GM12878 (cell line): ENCODE data around the gene RAD18.

ENCODE experiments used
- BHLHE40 ChIP-seq, 2 experiments: fragments of 450-650 bp in 1 of 2; IDR thresholded peaks; 2 replicates each; pipeline ENCODE4 v1.6.1; 2011 to 2017; ENCODE audit warnings: low read depth in 2 of 2, borderline replicate concordance in 1 of 2, improper control_type of control experiment in 1 of 2, low read length in 1 of 2, mild to moderate bottlenecking in 1 of 2
- CTCF ChIP-seq, 3 experiments: IDR thresholded peaks in 2 of 3; conservative IDR thresholded peaks in 1 of 3; 2 replicates each; pipeline ENCODE4 v1.5.1; 2011; ENCODE audit warnings: low read depth in 3 of 3, low read length in 3 of 3, mild to moderate bottlenecking in 3 of 3, control low read depth in 2 of 3, moderate library complexity in 2 of 3, inconsistent platforms in 1 of 3, mixed read lengths in 1 of 3; ENCODE audit not compliant: control insufficient read depth in 2 of 3, insufficient read depth in 1 of 3; ENCODE audit errors: extremely low read depth in 1 of 3
- EP300 ChIP-seq, 2 experiments: fragments of 150-350 bp in 1 of 2; IDR thresholded peaks; 2 replicates each; pipeline ENCODE4 v1.6.1; 2011 to 2012; ENCODE audit warnings: low read depth in 2 of 2, low read length in 2 of 2, borderline replicate concordance in 1 of 2, improper control_type of control experiment in 1 of 2, inconsistent platforms in 1 of 2; ENCODE audit not compliant: control insufficient read depth in 1 of 2
- FOXM1 ChIP-seq: IDR thresholded peaks from 2 replicates; pipeline ENCODE4 v1.6.1; 2012; ENCODE audit warnings: low read depth, mild to moderate bottlenecking, inconsistent platforms, low read length, moderate library complexity
- MXI1 ChIP-seq: fragments of 150-350 bp; IDR thresholded peaks from 2 replicates; pipeline ENCODE4 v1.6.1; 2011; ENCODE audit warnings: low read depth, mild to moderate bottlenecking, inconsistent platforms, low read length, improper control_type of control experiment
- PML ChIP-seq: IDR thresholded peaks from 2 replicates; pipeline ENCODE4 v1.6.1; 2012; ENCODE audit warnings: low read length, inconsistent platforms
- POLR2AphosphoS5 ChIP-seq: IDR thresholded peaks from 2 replicates; pipeline ENCODE4 v1.6.1; 2011; ENCODE audit warnings: mild to moderate bottlenecking, low read length, inconsistent platforms

GRCh38 chr3:8893001-8893400 is 70.3 kb downstream of the RAD18 start:
- TF ChIP-seq CTCF (IDR thresholded peaks at IDR 0.05 in 2 of 3, conservative IDR thresholded peaks at IDR 0.05 in 1 of 3; ENCODE audit: control insufficient read depth in 2 of 3, extremely low read depth in 1 of 3, insufficient read depth in 1 of 3, low read depth in 3 of 3, low read length in 3 of 3) (no peak), BHLHE40 (IDR thresholded peaks at IDR 0.05; ENCODE audit: borderline replicate concordance in 1 of 2, low read depth in 2 of 2, low read length in 1 of 2) (no peak), PML (no peak), EP300 (IDR thresholded peaks at IDR 0.05; ENCODE audit: borderline replicate concordance in 1 of 2, control insufficient read depth in 1 of 2, low read depth in 2 of 2, low read length in 2 of 2) (no peak), MXI1 (no peak), POLR2AphosphoS5 (no peak), FOXM1 (no peak)
